EL (cell line): ENCODE results near the gene GATA2.

Source experiments
- DNase-seq: peaks from one replicate; pipeline ENCODE4 v3.0.0-alpha.2; 2016

GATA2 gene

GRCh38 chr3:128492671-128493569 lies at the start of gene GATA2:
TSS of gene GATA2 (minus strand) at chr3:128493201. CDS start at chr3:128487031, 6,170 bp downstream.
- DNase-seq = no peak

- DNase-seq = no peak
These were observed 48.2 kb upstream of the GATA2 start for GRCh38 chr3:128541246-128541645.

- DNase-seq = no peak
These were observed 46.4 kb upstream of the GATA2 start for GRCh38 chr3:128539376-128539775.

DNA sequence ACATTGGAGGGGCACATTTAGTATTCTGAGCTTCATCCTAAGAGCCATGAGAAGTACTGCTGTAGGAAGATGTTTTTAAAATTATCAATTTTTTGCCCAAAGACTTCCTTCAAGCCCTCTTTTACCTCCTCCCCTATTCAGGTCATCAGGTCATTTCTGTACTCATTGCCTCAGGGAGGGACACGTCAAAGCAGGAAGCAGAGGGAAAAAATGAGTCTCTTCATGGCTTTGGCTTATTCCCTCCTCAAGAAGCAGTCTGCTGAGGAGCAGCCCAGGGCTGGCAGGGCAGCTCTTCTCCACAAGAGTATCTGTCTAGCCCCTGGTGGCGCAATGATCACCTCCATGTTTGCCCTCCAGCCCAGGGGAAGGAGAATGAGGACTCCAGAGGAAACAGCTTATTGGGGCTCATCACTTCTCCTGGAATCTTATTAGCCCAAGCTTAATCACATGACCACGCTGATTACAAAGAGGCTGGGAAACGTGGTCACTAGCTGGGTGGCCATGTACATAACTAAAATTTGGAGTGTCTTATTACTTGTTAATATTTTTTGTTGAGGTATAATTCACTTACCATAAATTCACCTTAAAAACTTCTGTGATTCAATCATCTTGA lies 44.2 kb upstream of the GATA2 start:
- peak; percentile 15 for DNase-seq

DNA sequence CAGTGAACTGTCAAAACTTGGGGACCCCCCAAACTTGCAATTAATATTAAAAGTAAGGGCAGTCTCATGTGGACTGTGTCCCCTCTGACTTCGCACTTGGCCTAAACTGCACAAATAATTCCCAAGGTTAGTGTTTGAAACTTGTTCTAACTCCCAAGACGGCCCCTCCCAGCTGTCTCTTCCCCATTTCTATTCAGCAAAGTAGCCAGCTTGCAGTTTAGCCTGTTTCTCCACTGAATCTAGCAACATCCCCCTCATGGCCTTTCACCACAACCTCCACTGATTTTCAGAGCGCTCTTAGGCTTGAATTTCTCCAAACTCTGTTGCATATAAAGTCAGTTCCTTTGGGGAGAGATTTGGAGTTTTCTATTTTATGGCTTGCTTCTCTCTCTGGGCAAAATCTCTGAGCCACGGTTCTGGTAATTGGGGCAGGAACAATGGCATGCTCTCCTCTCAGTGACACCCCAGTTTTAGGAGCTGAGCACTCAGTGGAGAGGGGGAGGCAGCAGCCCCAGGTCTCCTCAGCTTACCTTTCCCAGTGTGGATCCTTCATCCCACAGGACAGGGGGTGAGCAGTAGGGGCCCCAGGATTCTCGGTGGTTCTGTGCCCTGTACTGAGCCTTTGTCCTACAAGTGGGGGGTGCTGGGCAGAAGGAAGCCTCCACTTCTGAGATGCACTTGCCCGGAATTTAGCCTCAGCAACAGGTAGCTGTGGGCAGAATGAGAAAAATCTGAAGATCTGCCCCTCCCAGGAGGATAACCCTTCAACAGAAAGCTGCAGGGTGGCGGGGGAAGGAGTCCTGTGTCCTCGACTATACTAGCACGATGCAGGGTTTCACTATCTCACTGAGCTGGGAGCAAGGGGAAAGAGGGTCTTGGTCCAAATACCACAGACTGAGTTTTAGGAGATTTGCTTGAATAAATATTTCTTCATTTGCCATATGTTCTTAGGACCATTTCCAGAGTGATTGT lies 39.3 kb upstream of the GATA2 start:
- no peak for DNase-seq

DNA sequence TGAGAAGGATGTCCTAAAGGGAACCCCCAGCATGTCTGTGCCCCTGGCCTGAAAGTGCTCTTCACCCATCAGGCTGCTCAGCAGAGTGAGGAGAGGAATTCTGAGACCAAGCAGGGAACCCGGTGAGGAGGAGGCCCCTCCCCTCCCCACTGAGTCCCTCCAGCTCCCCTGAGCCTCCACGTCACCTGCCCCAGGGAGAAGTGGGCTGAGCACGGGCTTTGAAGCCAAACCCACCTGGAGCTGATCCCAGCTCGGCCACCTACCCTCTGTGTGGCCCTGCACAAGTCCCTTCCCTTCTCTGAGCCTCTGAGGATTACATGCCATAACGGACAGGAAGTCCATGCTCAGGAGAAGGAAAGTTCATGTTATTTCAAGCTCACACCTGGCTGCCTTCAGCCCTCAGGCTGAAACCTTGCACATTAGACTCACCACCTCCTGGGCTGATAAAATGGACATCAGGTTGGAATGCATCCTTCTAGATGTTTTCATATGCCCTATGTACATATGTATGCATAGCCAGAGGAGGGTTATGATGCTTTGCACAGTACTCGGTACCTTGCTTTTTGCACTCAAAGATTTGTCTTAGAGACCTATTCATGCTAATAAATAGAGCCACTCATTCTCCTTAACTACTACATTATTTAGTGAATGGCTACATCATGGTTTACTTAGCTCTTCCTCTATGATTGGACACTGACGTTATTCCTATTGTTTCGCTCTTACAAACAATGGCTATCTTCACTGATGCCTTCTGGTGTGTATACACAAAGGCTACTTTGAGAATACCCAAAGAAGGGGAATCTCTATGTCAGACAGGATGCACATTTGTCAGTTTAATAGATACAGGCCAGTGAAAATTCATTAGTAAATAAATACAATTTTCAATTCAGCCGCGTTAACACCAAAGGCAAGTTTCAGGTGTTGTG lies 31.6 kb upstream of the GATA2 start:
- no peak for DNase-seq

DNA sequence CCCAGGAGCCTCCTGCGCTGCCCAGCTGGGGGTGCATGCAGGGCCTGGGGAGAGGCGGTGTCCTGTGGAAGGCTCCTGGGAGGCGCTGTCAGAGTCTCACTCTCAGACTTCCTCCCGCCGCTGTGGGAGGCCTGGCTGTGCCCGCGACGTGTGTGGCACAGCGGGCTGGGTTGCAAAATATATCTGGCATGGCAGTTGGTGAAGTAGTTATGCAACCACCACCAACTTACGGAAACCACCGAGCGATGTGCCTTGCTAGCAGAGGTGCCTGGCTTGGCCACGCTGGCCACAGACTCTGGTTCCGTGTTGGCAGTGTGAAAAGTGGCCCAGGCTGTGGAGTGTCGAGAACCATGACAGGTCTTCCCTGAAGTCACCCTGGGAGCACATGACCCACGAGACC lies 30.6 kb upstream of the GATA2 start:
- no peak for DNase-seq

DNA sequence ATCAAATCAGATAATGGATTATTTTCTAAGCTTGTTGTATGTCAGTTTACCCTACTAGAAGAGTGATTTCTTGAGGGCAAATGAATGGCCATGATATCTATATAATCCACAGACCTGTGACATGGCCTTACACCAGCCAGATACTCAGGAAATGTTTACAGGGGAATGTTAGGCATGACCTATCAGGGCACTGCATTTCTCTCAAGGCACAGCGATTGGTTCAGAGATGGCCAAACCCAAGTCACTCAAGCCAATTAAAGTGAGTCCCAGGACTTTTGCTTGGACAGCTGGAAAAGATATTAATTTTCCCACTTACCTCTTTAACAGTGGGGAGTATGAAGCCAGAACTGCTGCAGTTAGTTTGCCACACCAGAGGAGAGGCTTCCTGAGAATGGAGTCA lies 28.7 kb upstream of the GATA2 start:
- DNase-seq = no peak

DNA sequence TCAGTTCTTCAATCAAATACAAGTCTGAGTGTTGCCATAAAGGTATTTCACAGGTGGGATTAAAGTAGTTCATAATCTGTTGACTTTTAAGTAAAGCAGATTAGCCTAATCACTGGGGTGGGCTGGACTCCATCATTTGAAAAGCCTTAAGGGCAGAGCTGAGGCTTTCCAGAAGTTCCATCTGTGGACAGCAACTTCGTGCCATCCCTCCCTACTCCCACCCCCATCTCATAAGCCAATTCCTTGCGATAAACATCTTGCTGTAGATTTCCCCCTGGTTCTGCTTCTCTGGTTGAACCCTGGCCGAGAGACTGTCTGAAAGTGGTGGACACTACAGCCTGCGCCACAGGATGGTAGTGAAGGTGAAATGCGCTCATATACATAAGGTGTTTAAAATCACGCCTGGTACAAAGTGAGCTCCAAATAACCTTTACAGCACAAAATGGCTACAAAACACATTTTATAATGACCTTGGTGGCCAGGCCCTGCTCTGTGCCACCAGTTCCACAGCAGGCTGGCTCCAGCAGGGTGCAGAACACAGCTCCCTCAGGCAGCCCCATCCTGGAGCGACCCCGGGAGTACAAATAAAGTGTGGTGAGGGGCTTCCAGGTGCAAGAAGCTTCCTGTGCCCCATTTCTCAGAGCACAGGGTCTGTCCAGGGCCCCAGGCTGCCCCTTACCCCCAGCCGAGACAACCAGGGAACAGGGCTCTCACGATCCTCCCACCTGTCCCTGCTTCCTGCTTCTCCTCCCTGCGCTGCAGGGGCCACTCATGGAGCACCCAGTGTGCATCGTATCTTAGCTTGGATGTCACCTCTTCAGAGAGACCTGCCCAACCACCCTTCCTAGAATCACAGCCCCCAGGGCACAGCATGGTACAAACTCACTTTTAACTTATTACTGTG lies 25.8 kb upstream of the GATA2 start:
- DNase-seq = no peak

DNA sequence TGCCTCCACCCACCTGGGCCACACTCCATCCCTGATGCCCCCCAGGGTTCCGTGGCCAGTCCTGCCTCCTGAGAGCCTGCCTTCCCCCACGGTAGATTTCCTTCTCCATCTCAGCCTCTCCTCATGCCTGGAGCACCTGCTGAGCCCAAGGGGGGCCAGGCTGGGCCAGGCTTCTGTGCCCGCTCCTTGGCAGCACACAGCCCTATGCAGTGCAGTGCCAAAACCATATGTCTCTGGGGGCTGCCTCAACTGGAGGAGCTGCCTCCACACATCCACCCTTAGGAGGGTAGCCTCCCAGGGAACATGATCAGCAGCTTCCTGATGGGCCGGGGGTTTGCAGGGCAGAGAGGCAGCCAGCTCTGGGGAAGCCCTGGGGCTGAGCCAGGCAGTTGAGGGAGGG lies 24.6 kb upstream of the GATA2 start:
- no peak for DNase-seq

DNA sequence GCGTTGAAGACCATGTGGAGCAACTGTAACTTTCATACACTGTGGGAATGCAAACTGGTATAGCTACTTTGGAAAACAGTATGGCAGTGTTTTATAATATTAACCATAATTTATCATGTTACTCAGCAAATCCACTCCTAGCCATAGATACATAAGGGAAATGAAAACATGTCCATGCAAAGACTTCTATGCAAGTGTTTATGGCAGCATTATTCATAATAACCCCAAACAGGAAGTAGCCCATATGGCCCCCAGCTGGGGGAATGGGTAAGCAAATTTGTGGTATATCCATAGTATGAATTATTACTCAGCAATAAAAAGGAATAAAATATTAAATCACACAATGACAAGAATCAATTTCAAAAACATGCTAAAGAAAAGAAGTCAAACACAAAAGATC lies 23.0 kb upstream of the GATA2 start:
- DNase-seq = no peak

GRCh38 chr3:128508852-128509251 lies 15.9 kb upstream of the GATA2 start:
- DNase-seq = no peak

GRCh38 chr3:128506754-128507153 lies 13.8 kb upstream of the GATA2 start:
- no peak for DNase-seq

DNA sequence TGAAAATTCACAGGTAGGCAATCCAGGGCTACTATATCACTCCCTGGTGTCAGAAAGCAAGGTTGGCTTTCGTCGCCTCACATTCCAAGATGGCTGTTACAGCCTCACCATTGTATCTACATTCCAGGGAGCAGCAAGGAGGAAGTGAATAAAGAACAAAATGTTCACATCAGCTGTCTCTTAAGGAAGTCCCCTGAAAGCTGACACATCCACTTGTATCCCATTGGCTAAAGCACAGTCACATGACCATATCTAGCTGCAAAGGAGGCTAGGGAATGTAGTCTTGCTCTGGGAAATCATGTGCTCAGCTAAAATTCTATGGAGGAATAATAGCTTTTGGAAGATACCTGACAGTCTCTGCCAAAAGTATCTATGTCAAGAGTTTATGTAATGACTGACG lies 12.8 kb upstream of the GATA2 start:
- no peak for DNase-seq

- DNase-seq = no peak
These were observed 12.1 kb upstream of the GATA2 start for GRCh38 chr3:128504963-128505730.

DNA sequence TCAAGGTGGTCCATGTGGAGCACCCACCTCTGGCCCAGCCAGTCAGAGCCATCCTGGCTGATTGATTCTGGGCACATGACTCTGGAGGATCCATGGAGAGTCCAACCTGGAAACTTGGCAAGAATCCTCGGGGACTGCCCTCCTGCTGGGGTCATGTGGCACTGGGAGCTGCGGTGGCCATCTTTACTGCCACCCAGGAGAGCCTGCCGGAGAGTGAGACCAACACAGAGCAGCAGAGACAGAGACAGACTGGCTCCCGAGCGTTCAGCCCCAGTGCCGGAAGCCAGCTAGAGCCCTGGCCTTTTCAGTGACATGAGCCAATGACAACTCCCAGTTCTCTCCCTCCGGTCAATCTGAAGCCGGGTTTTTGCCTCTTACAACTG lies 11.5 kb upstream of the GATA2 start:
- DNase-seq = no peak

DNA sequence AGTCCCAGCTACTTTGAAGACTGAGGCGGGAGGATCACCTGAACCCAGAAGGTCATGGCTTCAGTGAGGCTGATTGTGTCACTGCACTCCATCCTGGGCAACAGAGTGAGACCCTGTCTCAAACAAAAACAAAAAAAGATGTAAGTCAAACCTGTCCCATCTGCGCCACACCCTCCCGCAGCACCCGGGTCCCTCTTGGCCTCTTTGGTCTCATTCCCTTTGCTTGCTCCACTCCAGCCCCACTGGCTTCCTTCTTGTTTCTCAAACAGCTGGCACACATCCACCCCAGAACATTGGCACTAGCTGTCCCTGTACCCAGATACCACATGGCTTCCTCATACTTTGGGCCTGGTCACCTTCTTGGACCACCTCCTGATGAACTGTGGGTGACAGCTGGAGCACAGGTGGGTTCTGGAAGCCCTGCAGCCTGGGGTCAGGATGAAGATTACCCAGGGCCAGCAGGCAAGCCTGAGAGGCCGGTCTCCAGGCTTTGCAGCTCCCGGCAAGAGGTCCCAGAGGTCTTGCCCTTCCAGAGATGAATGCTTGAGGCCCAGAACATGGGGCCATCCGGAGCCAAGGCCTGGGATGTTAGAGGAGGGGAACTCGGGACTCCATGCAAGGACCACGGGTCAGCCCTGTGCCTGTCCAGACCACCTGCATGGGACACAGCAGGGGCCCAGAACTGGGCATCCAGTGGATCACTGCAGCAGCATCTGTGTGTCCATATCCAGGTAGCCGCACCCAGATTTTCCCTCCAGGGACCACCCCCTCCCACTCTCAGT lies 10.9 kb upstream of the GATA2 start:
- no peak for DNase-seq

- DNase-seq = no peak
These were observed 10.2 kb upstream of the GATA2 start for GRCh38 chr3:128503164-128503651.

- no peak for DNase-seq
These were observed 9.7 kb upstream of the GATA2 start for GRCh38 chr3:128502712-128503111.
